H9 (cell line): Measurements from ENCODE around the gene PACS1. TPM values are rescaled to one million over a fixed set of nuclear protein-coding genes. Genes with fewer than 3 reads are reported as not detected.

Source experiments
- DNase-seq: peaks from one replicate; pipeline ENCODE4 v3.0.0-alpha.2; 2017
- H2AFZ ChIP-seq: one replicate; pipeline ENCODE4 v1.6.1; 2013; ENCODE audit warnings: mild to moderate bottlenecking, low read length, control low read depth, moderate library complexity
- H2AK5ac ChIP-seq: 2 replicates; pipeline ENCODE4 v1.6.1; 2013; ENCODE audit warnings: low read length, control low read depth, mixed read lengths; ENCODE audit not compliant: insufficient read length
- H2BK120ac ChIP-seq: one replicate; pipeline ENCODE4 v1.6.1; 2013; ENCODE audit warnings: low read depth, mild to moderate bottlenecking, low read length, control low read depth, inconsistent platforms; ENCODE audit not compliant: poor library complexity, severe bottlenecking
- H2BK12ac ChIP-seq: 2 replicates; pipeline ENCODE4 v1.6.1; 2013; ENCODE audit warnings: low read length, control low read depth, mixed read lengths, low read depth; ENCODE audit not compliant: insufficient read length
- H2BK15ac ChIP-seq: 2 replicates; pipeline ENCODE4 v1.6.1; 2013; ENCODE audit warnings: low read depth, low read length, control low read depth
- H2BK20ac ChIP-seq: one replicate; pipeline ENCODE4 v1.6.1; 2013; ENCODE audit warnings: low read depth, mild to moderate bottlenecking, low read length, control low read depth, inconsistent platforms; ENCODE audit not compliant: poor library complexity, severe bottlenecking
- H2BK5ac ChIP-seq: 2 replicates; pipeline ENCODE4 v1.6.1; 2013; ENCODE audit warnings: low read length, control low read depth, mixed read lengths; ENCODE audit not compliant: insufficient read length
- H3K14ac ChIP-seq: 2 replicates; pipeline ENCODE4 v1.6.1; 2013; ENCODE audit warnings: low read length, control low read depth; ENCODE audit not compliant: insufficient read depth
- H3K18ac ChIP-seq: 2 replicates; pipeline ENCODE4 v1.6.1; 2013; ENCODE audit warnings: low read depth, mild to moderate bottlenecking, mixed read lengths, low read length, control low read depth; ENCODE audit not compliant: insufficient read length
- H3K23ac ChIP-seq: 2 replicates; pipeline ENCODE4 v1.6.1; 2013; ENCODE audit warnings: low read length, control low read depth, mixed read lengths, low read depth; ENCODE audit not compliant: insufficient read length
- H3K23me2 ChIP-seq: 2 replicates; pipeline ENCODE4 v1.6.1; 2013; ENCODE audit warnings: low read depth, mild to moderate bottlenecking, mixed read lengths, low read length, control low read depth; ENCODE audit not compliant: insufficient read length, poor library complexity, severe bottlenecking
- H3K27ac ChIP-seq: 2 replicates; pipeline ENCODE4 v1.5.1; 2013; ENCODE audit warnings: low read length, control low read depth, mixed read lengths, low read depth; ENCODE audit not compliant: insufficient read length
- H3K27me3 ChIP-seq: 2 replicates; pipeline ENCODE4 v1.6.1; 2013; ENCODE audit warnings: low read length, control low read depth, inconsistent platforms; ENCODE audit not compliant: insufficient read depth
- H3K4ac ChIP-seq: 2 replicates; pipeline ENCODE4 v1.6.1; 2013; ENCODE audit warnings: low read depth, mild to moderate bottlenecking, control low read depth, inconsistent platforms, low read length, moderate library complexity
- H3K4me1 ChIP-seq: 2 replicates; pipeline ENCODE4 v1.6.1; 2013; ENCODE audit warnings: low read length, control low read depth, inconsistent platforms; ENCODE audit not compliant: insufficient read depth
- H3K4me2 ChIP-seq: 2 replicates; pipeline ENCODE4 v1.6.1; 2013; ENCODE audit warnings: low read length, control low read depth, mixed read lengths; ENCODE audit not compliant: insufficient read length, insufficient read depth
- H3K56ac ChIP-seq: 2 replicates; pipeline ENCODE4 v1.6.1; 2013; ENCODE audit warnings: low read depth, mild to moderate bottlenecking, mixed read lengths, low read length, control low read depth; ENCODE audit not compliant: insufficient read length
- H3K79me1 ChIP-seq: 2 replicates; pipeline ENCODE4 v1.6.1; 2013; ENCODE audit warnings: low read depth, mild to moderate bottlenecking, moderate library complexity, low read length, control low read depth, inconsistent platforms; ENCODE audit not compliant: insufficient read depth, poor library complexity, severe bottlenecking
- H3K79me2 ChIP-seq: 2 replicates; pipeline ENCODE4 v1.6.1; 2013; ENCODE audit warnings: low read length, control low read depth, inconsistent platforms; ENCODE audit not compliant: insufficient read depth
- H3K9ac ChIP-seq: 2 replicates; pipeline ENCODE4 v1.6.1; 2013; ENCODE audit warnings: low read length, control low read depth, mixed read lengths; ENCODE audit not compliant: insufficient read length; ENCODE audit errors: extremely low read depth
- H3K9me3 ChIP-seq: one replicate; pipeline ENCODE4 v1.6.1; 2013; ENCODE audit warnings: low read depth, low read length, inconsistent platforms; ENCODE audit not compliant: control insufficient read depth
- H3T11ph ChIP-seq: one replicate; pipeline ENCODE4 v1.6.1; 2013; ENCODE audit warnings: mild to moderate bottlenecking, low read length, control low read depth, inconsistent platforms
- H4K20me1 ChIP-seq: one replicate; pipeline ENCODE4 v1.6.1; 2013; ENCODE audit not compliant: control insufficient read depth, insufficient read length, insufficient read depth
- H4K5ac ChIP-seq: 2 replicates; pipeline ENCODE4 v1.6.1; 2013; ENCODE audit warnings: low read depth, mild to moderate bottlenecking, mixed read lengths, low read length, control low read depth; ENCODE audit not compliant: insufficient read length
- H4K8ac ChIP-seq: replicated peaks from 2 replicates; pipeline ENCODE4 v1.6.1; 2013; ENCODE audit warnings: low read length, control low read depth, mixed read lengths, low read depth; ENCODE audit not compliant: insufficient read length
- H4K91ac ChIP-seq: 2 replicates; pipeline ENCODE4 v1.6.1; 2013; ENCODE audit warnings: low read depth, mild to moderate bottlenecking, moderate library complexity, mixed read lengths, low read length, control low read depth; ENCODE audit not compliant: insufficient read length
- H3K27ac Mint-ChIP-seq, 3 experiments: 2 replicates in 2 of 3; 3 replicates in 1 of 3; pipeline ENCODE4 v1.8.0; 2020 to 2021; ENCODE audit warnings: mixed read lengths in 3 of 3, mild to moderate bottlenecking in 1 of 3, moderate library complexity in 1 of 3
- H3K27me3 Mint-ChIP-seq: 2 replicates; pipeline ENCODE4 v1.8.0; 2021; ENCODE audit warnings: low read depth, mild to moderate bottlenecking, moderate library complexity, mixed read lengths
- H3K36me3 Mint-ChIP-seq, 3 experiments: 2 replicates in 2 of 3; 3 replicates in 1 of 3; pipeline ENCODE4 v1.8.0; 2020 to 2021; ENCODE audit warnings: low read depth in 3 of 3, mixed read lengths in 3 of 3; ENCODE audit not compliant: insufficient read depth in 1 of 3
- H3K4me1 Mint-ChIP-seq, 2 experiments: 2 replicates each; pipeline ENCODE4 v1.8.0; 2020; ENCODE audit warnings: mixed read lengths in 2 of 2
- H3K4me3 Mint-ChIP-seq, 2 experiments: 2 replicates in 1 of 2; 3 replicates in 1 of 2; pipeline ENCODE4 v1.8.0; 2020 to 2021; ENCODE audit warnings: mild to moderate bottlenecking in 2 of 2, mixed read lengths in 2 of 2, moderate library complexity in 1 of 2
- H3K9me3 Mint-ChIP-seq, 2 experiments: 2 replicates in 1 of 2; 3 replicates in 1 of 2; pipeline ENCODE4 v1.8.0; 2020; ENCODE audit warnings: mild to moderate bottlenecking in 2 of 2, mixed read lengths in 2 of 2, moderate library complexity in 1 of 2
- WGBS: extraction: QIAGEN DNeasy Blood & Tissue Kit; methylation state at CpG from one replicate; pipeline ENCODE4 v1.1.7; 2013; ENCODE audit warnings: missing lambda C conversion rate, low lambda C conversion rate, mixed read lengths; ENCODE audit not compliant: insufficient read length; ENCODE audit errors: extremely low coverage; 5-methylcytosine and 5-hydroxymethylcytosine counted together
- total RNA-seq: library from RNA; stranded (reverse); gene quantifications from 2 replicates; pipeline ENCODE4 v1.2.1, GENCODE V29; 2021
- TF ChIP-seq, protein P1 (sequence below): fragments of 200-600 bp; sonication (generic); conservative IDR thresholded peaks from 3 replicates; pipeline ENCODE4 v1.8.0; 2021; ENCODE audit warnings: antibody characterized with exemption, mild to moderate bottlenecking

Gene PACS1
- total RNA-seq, 1 experiment from 2014 or later: 35.5 TPM

DNA sequence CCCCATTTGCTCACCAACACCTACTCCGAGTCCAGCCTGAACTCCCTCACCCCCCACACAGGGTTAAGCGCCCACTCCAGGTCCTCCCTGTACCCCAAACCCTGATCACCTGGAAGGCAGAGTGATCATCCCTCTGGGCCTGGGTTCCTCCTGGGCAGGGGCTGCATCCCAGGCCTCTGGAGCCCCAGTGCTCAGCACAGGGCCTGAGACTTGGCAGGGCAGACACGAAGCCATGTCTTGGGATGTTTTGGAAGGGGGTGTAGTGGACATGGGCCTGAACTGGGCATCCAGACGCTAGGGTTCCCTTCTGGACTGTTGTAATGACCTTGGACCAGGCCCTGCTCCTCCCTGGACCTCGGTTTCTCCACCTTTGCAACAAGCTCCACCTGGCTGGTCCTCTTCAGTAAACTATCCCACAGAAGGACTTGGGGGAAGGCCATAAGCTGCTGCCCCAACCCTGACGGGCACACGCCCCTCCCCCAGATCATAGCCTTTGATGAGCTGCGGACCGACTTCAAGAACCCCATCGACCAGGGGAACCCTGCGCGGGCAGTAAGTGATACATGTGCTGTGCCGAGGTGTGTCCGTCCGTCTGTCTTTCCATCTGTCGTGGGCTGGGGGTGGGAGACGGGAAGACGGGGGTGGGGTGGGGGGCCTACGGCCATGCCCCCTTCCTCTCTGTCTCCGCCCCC, 211.8 kb downstream of the PACS1 start:
- Histone ChIP-seq H3K79me1 (no peaks in the 10 kb centered on the region), H3K9ac (no peak overlapping the region), H3K23ac (no peak overlapping the region), H2AK5ac (no peak overlapping the region), H2BK20ac (no peak overlapping the region), H4K8ac (no peak overlapping the region), H3K79me2 (no peaks in the 10 kb centered on the region), H3K9me3 (no peaks in the 10 kb centered on the region), H3K4me1 (no peaks in the 10 kb centered on the region), H3K18ac (peak overlapping the region; percentile 10), H3K23me2 (no peaks in the 10 kb centered on the region), H3T11ph (no peak overlapping the region), H2BK12ac (no peak overlapping the region), H3K4ac (no peak overlapping the region), H4K20me1 (no peaks in the 10 kb centered on the region), H3K27ac (no peak overlapping the region), H2BK120ac (no peak overlapping the region), H4K5ac (no peak overlapping the region), H3K56ac (no peak overlapping the region), H2AFZ (no peak overlapping the region), H3K27me3 (no peaks in the 10 kb centered on the region), H3K4me2 (no peak overlapping the region), H4K91ac (no peak overlapping the region), H3K14ac (peak overlapping the region; percentile 18; the same call in 1 of the 2 replicates), H2BK5ac (no peak overlapping the region), H2BK15ac (no peak overlapping the region)
- no peak for DNase-seq
- peak overlapping the region in 1 of 3 experiments; percentile 78; a peak in 2 of 7 replicates for H3K27ac Mint-ChIP-seq
- no CpG with 5 or more reads among the region's 20 CpGs for WGBS
- H3K36me3 Mint-ChIP-seq: peaks cover 0 to 10% (median 9%) of the 10 kb centered on the region in 3 experiments; a peak in 5 of 7 replicates
- H3K27me3 Mint-ChIP-seq: peaks cover 23% of the 10 kb centered on the region
- peak overlapping the region in 1 of 2 experiments; percentile 23; a peak in 1 of 5 replicates for H3K4me3 Mint-ChIP-seq
- no peaks in the 10 kb centered on the region for H3K9me3 Mint-ChIP-seq
- TF ChIP-seq, protein P1, sequence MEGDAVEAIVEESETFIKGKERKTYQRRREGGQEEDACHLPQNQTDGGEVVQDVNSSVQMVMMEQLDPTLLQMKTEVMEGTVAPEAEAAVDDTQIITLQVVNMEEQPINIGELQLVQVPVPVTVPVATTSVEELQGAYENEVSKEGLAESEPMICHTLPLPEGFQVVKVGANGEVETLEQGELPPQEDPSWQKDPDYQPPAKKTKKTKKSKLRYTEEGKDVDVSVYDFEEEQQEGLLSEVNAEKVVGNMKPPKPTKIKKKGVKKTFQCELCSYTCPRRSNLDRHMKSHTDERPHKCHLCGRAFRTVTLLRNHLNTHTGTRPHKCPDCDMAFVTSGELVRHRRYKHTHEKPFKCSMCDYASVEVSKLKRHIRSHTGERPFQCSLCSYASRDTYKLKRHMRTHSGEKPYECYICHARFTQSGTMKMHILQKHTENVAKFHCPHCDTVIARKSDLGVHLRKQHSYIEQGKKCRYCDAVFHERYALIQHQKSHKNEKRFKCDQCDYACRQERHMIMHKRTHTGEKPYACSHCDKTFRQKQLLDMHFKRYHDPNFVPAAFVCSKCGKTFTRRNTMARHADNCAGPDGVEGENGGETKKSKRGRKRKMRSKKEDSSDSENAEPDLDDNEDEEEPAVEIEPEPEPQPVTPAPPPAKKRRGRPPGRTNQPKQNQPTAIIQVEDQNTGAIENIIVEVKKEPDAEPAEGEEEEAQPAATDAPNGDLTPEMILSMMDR: no peak
- peaks cover 25 to 29% of the 10 kb centered on the region in 2 experiments for H3K4me1 Mint-ChIP-seq
